ENCODE measurements around the gene GRAP2. TPM values are rescaled to one million over a fixed set of nuclear protein-coding genes. Genes with fewer than 3 reads are reported as not detected.

The GRAP2 gene
- total and polyA plus RNA-seq, 2 donors (not counting 1 experiment from before 2014, with no cell fraction given): 13.5 to 26.4 TPM

- POLR2A ChIA-PET: no interaction called here
- no peak overlapping the region for H3K27ac Mint-ChIP-seq
- peaks cover 33% of the 10 kb centered on the region for H3K4me1 Mint-ChIP-seq
- Histone ChIP-seq H3K4me1 (ENCODE audit: control insufficient read depth in 2 of 2, insufficient read depth in 2 of 2, low read length in 2 of 2) (peaks cover 11 to 18% of the 10 kb centered on the region in 2 donors), H2AFZ (ENCODE audit: insufficient read depth, low read depth, low read length, poor library complexity, severe bottlenecking) (no peak overlapping the region), H3K9ac (ENCODE audit: low read length) (no peak overlapping the region), H3K9me3 (ENCODE audit: control extremely low read depth in 1 of 3, control insufficient read depth in 2 of 3, insufficient read depth in 1 of 3, low read length in 2 of 3) (no peaks in the 10 kb centered on the region), H3K36me3 (replicated peaks in 1 of 2; ENCODE audit: control extremely low read depth in 1 of 2, control insufficient read depth in 1 of 2, extremely low read depth in 1 of 2, insufficient read depth in 2 of 2, low read length in 1 of 2) (peaks cover 0 to 37% of the 10 kb centered on the region in 2 experiments), H3K79me2 (ENCODE audit: control insufficient read depth, insufficient read depth, low read length) (peaks cover 5% of the 10 kb centered on the region), H3K27me3 (replicated peaks in 1 of 4; ENCODE audit: control extremely low read depth in 1 of 4, control insufficient read depth in 3 of 4, insufficient read depth in 4 of 4, low read length in 3 of 4) (no peaks in the 10 kb centered on the region), H4K20me1 (ENCODE audit: control insufficient read depth, insufficient read depth, low read length, poor library complexity, severe bottlenecking) (no peaks in the 10 kb centered on the region), H3K4me3 (ENCODE audit: control extremely low read depth in 1 of 5, extremely low read depth in 1 of 5, insufficient read depth in 1 of 5, low read depth in 2 of 5, low read length in 4 of 5) (no peak overlapping the region), H3K27ac (ENCODE audit: low read length in 2 of 2) (no peak overlapping the region), H3K4me2 (replicated peaks; ENCODE audit: low read depth, low read length, poor library complexity, severe bottlenecking) (no peak overlapping the region)
- no peak for DNase-seq
- CTCF ChIA-PET: interaction anchor here (1.8 kb wide), 1 partner anchor 8 kb away, joined by 4 read pairs; no protein-coding TSS in a partner anchor
- no peak for TF ChIP-seq EZH2 (IDR thresholded peaks at IDR 0.05; ENCODE audit: borderline replicate concordance, insufficient read depth, low read depth, low read length, poor library complexity, severe bottlenecking)
- TF ChIP-seq, protein P1, sequence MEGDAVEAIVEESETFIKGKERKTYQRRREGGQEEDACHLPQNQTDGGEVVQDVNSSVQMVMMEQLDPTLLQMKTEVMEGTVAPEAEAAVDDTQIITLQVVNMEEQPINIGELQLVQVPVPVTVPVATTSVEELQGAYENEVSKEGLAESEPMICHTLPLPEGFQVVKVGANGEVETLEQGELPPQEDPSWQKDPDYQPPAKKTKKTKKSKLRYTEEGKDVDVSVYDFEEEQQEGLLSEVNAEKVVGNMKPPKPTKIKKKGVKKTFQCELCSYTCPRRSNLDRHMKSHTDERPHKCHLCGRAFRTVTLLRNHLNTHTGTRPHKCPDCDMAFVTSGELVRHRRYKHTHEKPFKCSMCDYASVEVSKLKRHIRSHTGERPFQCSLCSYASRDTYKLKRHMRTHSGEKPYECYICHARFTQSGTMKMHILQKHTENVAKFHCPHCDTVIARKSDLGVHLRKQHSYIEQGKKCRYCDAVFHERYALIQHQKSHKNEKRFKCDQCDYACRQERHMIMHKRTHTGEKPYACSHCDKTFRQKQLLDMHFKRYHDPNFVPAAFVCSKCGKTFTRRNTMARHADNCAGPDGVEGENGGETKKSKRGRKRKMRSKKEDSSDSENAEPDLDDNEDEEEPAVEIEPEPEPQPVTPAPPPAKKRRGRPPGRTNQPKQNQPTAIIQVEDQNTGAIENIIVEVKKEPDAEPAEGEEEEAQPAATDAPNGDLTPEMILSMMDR (IDR thresholded peaks at IDR 0.05): no peak
- no peak overlapping the region for H3K4me3 Mint-ChIP-seq
- 49% methylated on average over 5 of the region's 13 CpGs for WGBS (ENCODE audit: insufficient coverage)
- H3K27me3 Mint-ChIP-seq: peaks cover 27% of the 10 kb centered on the region
- no peaks in the 10 kb centered on the region for H3K9me3 Mint-ChIP-seq (ENCODE audit: insufficient read depth)
- intact Hi-C loops (cut with micrococcal nuclease): no loop called here
- ATAC-seq (ENCODE audit: low read depth): no peak
These were observed 60.2 kb downstream of the GRAP2 start for GRCh38 chr22:39960791-39961746.

DNA sequence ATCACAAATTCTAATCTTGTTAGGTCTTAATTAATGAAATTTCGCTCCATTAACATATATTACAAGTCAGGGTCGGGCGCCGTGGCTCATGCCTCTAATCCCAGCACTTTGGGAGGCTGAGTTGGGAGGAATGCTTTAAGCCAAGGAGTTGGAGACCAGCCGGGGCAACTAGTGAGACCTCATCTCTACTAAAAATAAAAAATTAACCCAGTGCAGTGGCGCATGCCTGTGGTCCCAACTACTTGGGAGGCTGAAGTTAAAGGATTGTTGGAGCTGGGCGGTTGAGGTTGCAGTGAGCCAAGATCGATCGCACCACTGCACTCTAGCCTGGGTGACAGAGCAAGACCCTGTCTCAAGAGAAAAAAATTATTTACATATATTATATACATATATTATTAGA, 61.2 kb downstream of the GRAP2 start:
- H3K9ac ChIP-seq (ENCODE audit: low read length): no peak overlapping the region
- H3K4me1 Mint-ChIP-seq: peaks cover 28% of the 10 kb centered on the region
- intact Hi-C loops (cut with micrococcal nuclease): no loop called here
- peaks cover 27% of the 10 kb centered on the region for H3K27me3 Mint-ChIP-seq
- peaks cover 5 to 11% of the 10 kb centered on the region in 2 donors for H3K4me1 ChIP-seq (ENCODE audit: control insufficient read depth in 2 of 2, insufficient read depth in 2 of 2, low read length in 2 of 2)
- no peaks in the 10 kb centered on the region for H4K20me1 ChIP-seq (ENCODE audit: control insufficient read depth, insufficient read depth, low read length, poor library complexity, severe bottlenecking)
- H3K36me3 ChIP-seq (replicated peaks in 1 of 2; ENCODE audit: control extremely low read depth in 1 of 2, control insufficient read depth in 1 of 2, extremely low read depth in 1 of 2, insufficient read depth in 2 of 2, low read length in 1 of 2): peaks cover 0 to 47% of the 10 kb centered on the region in 2 experiments
- no peak for TF ChIP-seq EZH2 (IDR thresholded peaks at IDR 0.05; ENCODE audit: borderline replicate concordance, insufficient read depth, low read depth, low read length, poor library complexity, severe bottlenecking)
- TF ChIP-seq, protein P1 (IDR thresholded peaks at IDR 0.05): no peak
- no peak overlapping the region for H2AFZ ChIP-seq (ENCODE audit: insufficient read depth, low read depth, low read length, poor library complexity, severe bottlenecking)
- H3K4me3 Mint-ChIP-seq: no peak overlapping the region
- WGBS (ENCODE audit: insufficient coverage): no CpG with 5 or more reads among the region's 9 CpGs
- CTCF ChIA-PET: interaction anchor here (1.0 to 1.8 kb wide), 2 partner anchors 10 to 427 kb away, joined by 4 read pairs; no protein-coding TSS in a partner anchor
- DNase-seq (no peak), ATAC-seq (ENCODE audit: low read depth) (no peak)
- no peak overlapping the region for H3K4me2 ChIP-seq (replicated peaks; ENCODE audit: low read depth, low read length, poor library complexity, severe bottlenecking)
- H3K27ac ChIP-seq (ENCODE audit: low read length in 2 of 2): no peak overlapping the region
- POLR2A ChIA-PET: no interaction called here
- no peaks in the 10 kb centered on the region for H3K9me3 ChIP-seq (ENCODE audit: control extremely low read depth in 1 of 3, control insufficient read depth in 2 of 3, insufficient read depth in 1 of 3, low read length in 2 of 3)
- no peaks in the 10 kb centered on the region for H3K9me3 Mint-ChIP-seq (ENCODE audit: insufficient read depth)
- H3K79me2 ChIP-seq (ENCODE audit: control insufficient read depth, insufficient read depth, low read length): peaks cover 5% of the 10 kb centered on the region
- H3K27ac Mint-ChIP-seq: no peak overlapping the region
- no peak overlapping the region for H3K4me3 ChIP-seq (ENCODE audit: control extremely low read depth in 1 of 5, extremely low read depth in 1 of 5, insufficient read depth in 1 of 5, low read depth in 2 of 5, low read length in 4 of 5)
- H3K27me3 ChIP-seq (replicated peaks in 1 of 4; ENCODE audit: control extremely low read depth in 1 of 4, control insufficient read depth in 3 of 4, insufficient read depth in 4 of 4, low read length in 3 of 4): no peaks in the 10 kb centered on the region
